ENCODE measurements around the gene ATG16L2. TPM values are rescaled to one million over a fixed set of nuclear protein-coding genes. Genes with fewer than 3 reads are reported as not detected.
A peak's percentile ranks its signal among the peaks of the same experiment; 100 is the strongest.
"Not testable (repeated sequence)": the region's sequence is repeated elsewhere in the genome, so short reads cannot be mapped to it uniquely, and the experiment has no call there.

Gene ATG16L2
- total RNA-seq, 5 donors from 2014 or later (not counting 1 experiment from before 2014, with no cell fraction given), result 107 to 145 (median 127) TPM

DNA sequence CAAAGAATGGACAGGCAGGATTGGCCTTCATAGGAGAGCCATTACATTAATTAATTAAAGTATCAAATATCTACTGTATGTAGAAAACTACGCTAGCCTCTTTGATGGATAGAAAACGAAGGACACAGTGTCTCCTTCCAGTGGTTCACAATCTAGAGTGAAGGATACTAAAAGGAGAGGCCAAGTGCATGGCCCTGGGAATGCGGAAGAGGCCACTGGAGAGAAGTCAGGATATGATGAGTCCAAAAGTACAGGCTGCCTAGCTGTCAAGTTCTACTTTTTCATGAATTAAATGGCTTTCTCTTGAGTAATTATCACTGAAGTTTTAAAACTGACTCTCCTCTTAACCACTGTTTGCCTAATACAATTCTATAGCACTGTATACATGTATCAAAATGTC lies 41.9 kb downstream of the ATG16L2 start:
- no peaks in the 10 kb centered on the region for H3K9me3 Mint-ChIP-seq
- Histone ChIP-seq H3K36me3 (ENCODE audit: control insufficient read depth in 2 of 2, extremely low read depth in 1 of 2, insufficient read depth in 1 of 2, low read length in 1 of 2) (peaks cover 0 to 14% of the 10 kb centered on the region in 2 donors), H3K27me3 (replicated peaks in 1 of 2; ENCODE audit: control insufficient read depth in 2 of 2, extremely low read depth in 1 of 2, insufficient read depth in 2 of 2, low read length in 1 of 2) (no peaks in the 10 kb centered on the region), H3K27ac (ENCODE audit: low read length) (no peak overlapping the region), H3K4me1 (ENCODE audit: control insufficient read depth in 1 of 2, extremely low read depth in 1 of 2, insufficient read depth in 2 of 2, low read length in 2 of 2) (no peaks in the 10 kb centered on the region), H3K4me3 (ENCODE audit: control insufficient read depth in 1 of 2, extremely low read depth in 1 of 2, low read length in 1 of 2) (no peak overlapping the region), H3K9me3 (no peaks in the 10 kb centered on the region)
- ChIA-PET CTCF (no interaction called here), POLR2A (no interaction called here)
- H3K27ac Mint-ChIP-seq, result no peak overlapping the region
- H3K36me3 Mint-ChIP-seq, result peaks cover 21% of the 10 kb centered on the region
- no peak overlapping the region for H3K4me3 Mint-ChIP-seq
- ATAC-seq (replicated peaks in 1 of 4) (no peak), DNase-seq (no peak)
- H3K4me1 Mint-ChIP-seq, result peaks cover 0 to 7% (median 7%) of the 10 kb centered on the region in 3 donors
- no peaks in the 10 kb centered on the region for H3K27me3 Mint-ChIP-seq
- WGBS (ENCODE audit: insufficient coverage), result no CpG with 5 or more reads among the region's 3 CpGs

GRCh38 chr11:72856551-72857345 lies 42.5 kb downstream of the ATG16L2 start:
- Mint-ChIP-seq H3K27ac (peak overlapping the region in 1 of 2 donors; percentile 16), H3K9me3 (no peaks in the 10 kb centered on the region), H3K4me3 (no peak overlapping the region), H3K4me1 (peaks cover 0 to 5% (median 5%) of the 10 kb centered on the region in 3 donors), H3K36me3 (peaks cover 21% of the 10 kb centered on the region), H3K27me3 (no peaks in the 10 kb centered on the region)
- DNase-seq (no peak), ATAC-seq (replicated peaks in 1 of 4) (no peak)
- no peak overlapping the region for H3K27ac ChIP-seq (ENCODE audit: low read length)
- ChIA-PET POLR2A (no interaction called here), CTCF (no interaction called here)
- WGBS (ENCODE audit: insufficient coverage), result 0% methylated on average over 1 of the region's 3 CpGs
- no peaks in the 10 kb centered on the region for H3K4me1 ChIP-seq (ENCODE audit: control insufficient read depth in 1 of 2, extremely low read depth in 1 of 2, insufficient read depth in 2 of 2, low read length in 2 of 2)
- H3K27me3 ChIP-seq (replicated peaks in 1 of 2; ENCODE audit: control insufficient read depth in 2 of 2, extremely low read depth in 1 of 2, insufficient read depth in 2 of 2, low read length in 1 of 2), result no peaks in the 10 kb centered on the region
- H3K4me3 ChIP-seq (ENCODE audit: control insufficient read depth in 1 of 2, extremely low read depth in 1 of 2, low read length in 1 of 2), result no peak overlapping the region
- no peaks in the 10 kb centered on the region for H3K9me3 ChIP-seq
- peaks cover 0 to 14% of the 10 kb centered on the region in 2 donors for H3K36me3 ChIP-seq (ENCODE audit: control insufficient read depth in 2 of 2, extremely low read depth in 1 of 2, insufficient read depth in 1 of 2, low read length in 1 of 2)

- H3K27ac Mint-ChIP-seq; ATAC-seq (replicated peaks in 1 of 4); H3K4me3 Mint-ChIP-seq; H3K4me1 ChIP-seq (ENCODE audit: control insufficient read depth in 1 of 2, extremely low read depth in 1 of 2, insufficient read depth in 2 of 2, low read length in 2 of 2); H3K27me3 ChIP-seq (replicated peaks in 1 of 2; ENCODE audit: control insufficient read depth in 2 of 2, extremely low read depth in 1 of 2, insufficient read depth in 2 of 2, low read length in 1 of 2); DNase-seq; H3K27ac ChIP-seq (ENCODE audit: low read length); POLR2A ChIA-PET; H3K27me3 Mint-ChIP-seq; H3K9me3 ChIP-seq; H3K4me3 ChIP-seq (ENCODE audit: control insufficient read depth in 1 of 2, extremely low read depth in 1 of 2, low read length in 1 of 2); H3K9me3 Mint-ChIP-seq; H3K4me1 Mint-ChIP-seq: not testable (repeated sequence)
- CTCF ChIA-PET, result interaction anchor here in 1 of 2 donors (0.6 kb wide), 1 partner anchor 39 kb away, joined by 3 read pairs; no protein-coding TSS in a partner anchor
- H3K36me3 Mint-ChIP-seq, result peaks cover 21% of the 10 kb centered on the region
- no CpG with 5 or more reads among the region's 2 CpGs for WGBS (ENCODE audit: insufficient coverage)
- H3K36me3 ChIP-seq (ENCODE audit: control insufficient read depth in 2 of 2, extremely low read depth in 1 of 2, insufficient read depth in 1 of 2, low read length in 1 of 2), result peaks cover 0 to 14% of the 10 kb centered on the region in 2 donors
Observed at GRCh38 chr11:72858267-72858666, 44.1 kb downstream of the ATG16L2 start.

GRCh38 chr11:72859126-72859525 lies 44.9 kb downstream of the ATG16L2 start:
- no peak for DNase-seq
- CTCF ChIA-PET, result no interaction called here

GRCh38 chr11:72860010-72860409 lies 45.8 kb downstream of the ATG16L2 start:
- POLR2A ChIA-PET, result no interaction called here
- Mint-ChIP-seq H3K27ac (no peak overlapping the region), H3K9me3 (no peaks in the 10 kb centered on the region), H3K27me3 (no peaks in the 10 kb centered on the region), H3K4me1 (peaks cover 0 to 2% (median 0%) of the 10 kb centered on the region in 3 donors), H3K4me3 (no peak overlapping the region), H3K36me3 (peaks cover 25% of the 10 kb centered on the region)
- no peaks in the 10 kb centered on the region for H3K27me3 ChIP-seq (replicated peaks in 1 of 2; ENCODE audit: control insufficient read depth in 2 of 2, extremely low read depth in 1 of 2, insufficient read depth in 2 of 2, low read length in 1 of 2)
- H3K4me3 ChIP-seq (ENCODE audit: control insufficient read depth in 1 of 2, extremely low read depth in 1 of 2, low read length in 1 of 2), result no peak overlapping the region
- 100% methylated on average over 3 of the region's 4 CpGs for WGBS (ENCODE audit: insufficient coverage)
- no peak for ATAC-seq (replicated peaks in 1 of 4)
- H3K36me3 ChIP-seq (ENCODE audit: control insufficient read depth in 2 of 2, extremely low read depth in 1 of 2, insufficient read depth in 1 of 2, low read length in 1 of 2), result peaks cover 0 to 14% of the 10 kb centered on the region in 2 donors
- no peaks in the 10 kb centered on the region for H3K9me3 ChIP-seq
- CTCF ChIA-PET, result interaction anchor here (0.6 to 0.7 kb wide), 2 partner anchors 274 to 800 kb away, joined by 3 read pairs; no protein-coding TSS in a partner anchor
- H3K27ac ChIP-seq (ENCODE audit: low read length), result no peak overlapping the region
- no peaks in the 10 kb centered on the region for H3K4me1 ChIP-seq (ENCODE audit: control insufficient read depth in 1 of 2, extremely low read depth in 1 of 2, insufficient read depth in 2 of 2, low read length in 2 of 2)
- no peak for DNase-seq

More at GRCh38 chr11:72859126-72859525, 44.9 kb downstream of the ATG16L2 start:
- POLR2A ChIA-PET, result no interaction called here
- H3K4me1 Mint-ChIP-seq, result peaks cover 0 to 2% (median 0%) of the 10 kb centered on the region in 3 donors
- H3K27me3 Mint-ChIP-seq, result no peaks in the 10 kb centered on the region
- no peaks in the 10 kb centered on the region for H3K9me3 Mint-ChIP-seq
- Histone ChIP-seq H3K4me1 (ENCODE audit: control insufficient read depth in 1 of 2, extremely low read depth in 1 of 2, insufficient read depth in 2 of 2, low read length in 2 of 2) (no peaks in the 10 kb centered on the region), H3K27ac (ENCODE audit: low read length) (no peak overlapping the region), H3K27me3 (replicated peaks in 1 of 2; ENCODE audit: control insufficient read depth in 2 of 2, extremely low read depth in 1 of 2, insufficient read depth in 2 of 2, low read length in 1 of 2) (no peaks in the 10 kb centered on the region), H3K9me3 (no peaks in the 10 kb centered on the region), H3K36me3 (ENCODE audit: control insufficient read depth in 2 of 2, extremely low read depth in 1 of 2, insufficient read depth in 1 of 2, low read length in 1 of 2) (peaks cover 0 to 14% of the 10 kb centered on the region in 2 donors), H3K4me3 (ENCODE audit: control insufficient read depth in 1 of 2, extremely low read depth in 1 of 2, low read length in 1 of 2) (no peak overlapping the region)
- H3K36me3 Mint-ChIP-seq, result peaks cover 25% of the 10 kb centered on the region
- H3K4me3 Mint-ChIP-seq, result no peak overlapping the region
- 80% methylated on average over 1 of the region's 3 CpGs for WGBS (ENCODE audit: insufficient coverage)
- no peak overlapping the region for H3K27ac Mint-ChIP-seq
- no peak for ATAC-seq (replicated peaks in 1 of 4)

DNA sequence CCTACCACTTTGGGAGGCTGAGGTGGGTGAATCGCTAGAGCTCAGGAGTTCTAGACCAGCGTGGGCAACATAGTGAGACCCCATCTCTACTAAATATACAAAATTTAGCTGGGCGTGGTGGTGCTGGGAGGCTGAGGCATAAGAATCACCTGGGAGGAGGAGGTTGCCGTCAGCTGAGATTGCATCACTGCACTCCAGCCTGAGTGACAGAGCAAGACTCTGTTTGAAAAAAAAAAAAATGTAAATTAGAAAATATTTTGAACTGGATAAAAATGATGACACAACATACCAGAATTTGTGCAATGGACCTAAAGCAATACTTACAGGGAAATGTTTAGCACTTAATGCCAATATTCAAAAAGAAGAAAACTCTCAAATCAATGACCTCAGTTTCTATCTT lies 46.4 kb downstream of the ATG16L2 start:
- no peak overlapping the region for H3K27ac Mint-ChIP-seq
- no peak overlapping the region for H3K4me3 ChIP-seq (ENCODE audit: control insufficient read depth in 1 of 2, extremely low read depth in 1 of 2, low read length in 1 of 2)
- no peak overlapping the region for H3K4me3 Mint-ChIP-seq
- DNase-seq (no peak), ATAC-seq (replicated peaks in 1 of 4) (no peak)
- no peaks in the 10 kb centered on the region for H3K27me3 ChIP-seq (replicated peaks in 1 of 2; ENCODE audit: control insufficient read depth in 2 of 2, extremely low read depth in 1 of 2, insufficient read depth in 2 of 2, low read length in 1 of 2)
- peaks cover 0 to 2% (median 2%) of the 10 kb centered on the region in 3 donors for H3K4me1 Mint-ChIP-seq
- no CpG with 5 or more reads among the region's 4 CpGs for WGBS (ENCODE audit: insufficient coverage)
- H3K27ac ChIP-seq (ENCODE audit: low read length), result no peak overlapping the region
- H3K27me3 Mint-ChIP-seq, result no peaks in the 10 kb centered on the region
- H3K36me3 ChIP-seq (ENCODE audit: control insufficient read depth in 2 of 2, extremely low read depth in 1 of 2, insufficient read depth in 1 of 2, low read length in 1 of 2), result peaks cover 0 to 18% of the 10 kb centered on the region in 2 donors
- POLR2A ChIA-PET, result no interaction called here
- H3K9me3 Mint-ChIP-seq, result no peaks in the 10 kb centered on the region
- CTCF ChIA-PET, result interaction anchor here (0.6 to 0.7 kb wide), 2 partner anchors 274 to 800 kb away, joined by 3 read pairs; no protein-coding TSS in a partner anchor
- H3K36me3 Mint-ChIP-seq, result peaks cover 25% of the 10 kb centered on the region
- no peaks in the 10 kb centered on the region for H3K4me1 ChIP-seq (ENCODE audit: control insufficient read depth in 1 of 2, extremely low read depth in 1 of 2, insufficient read depth in 2 of 2, low read length in 2 of 2)
- no peaks in the 10 kb centered on the region for H3K9me3 ChIP-seq
